Fibroblast of mammary gland (primary cell): Measurements from ENCODE around the gene COPS3.

Experiments
- DNase-seq: peaks from one replicate; pipeline ENCODE4 v3.0.0-alpha.2; 2010; ENCODE audit warnings: low read depth
- H3K4me3 ChIP-seq: 2 replicates; pipeline ENCODE4 v1.5.1; 2011; ENCODE audit warnings: low read depth, mild to moderate bottlenecking, low read length, moderate library complexity; ENCODE audit not compliant: control insufficient read depth
- TF ChIP-seq, protein P1 (sequence below): conservative IDR thresholded peaks from 2 replicates; pipeline ENCODE4 v1.5.1; 2011; ENCODE audit warnings: low read depth, low read length, inconsistent platforms; ENCODE audit not compliant: control insufficient read depth, insufficient read depth

COPS3 gene

GRCh38 chr17:17280613-17281549 lies at the start of gene COPS3:
Gene COPS3 (minus strand): TSS chr17:17281246. CDS start chr17:17281186, 60 bp downstream.
- peak within 1 kb of the TSS; percentile 84 for H3K4me3 ChIP-seq
- DNase-seq: peak; percentile 97
- TF ChIP-seq, protein P1, sequence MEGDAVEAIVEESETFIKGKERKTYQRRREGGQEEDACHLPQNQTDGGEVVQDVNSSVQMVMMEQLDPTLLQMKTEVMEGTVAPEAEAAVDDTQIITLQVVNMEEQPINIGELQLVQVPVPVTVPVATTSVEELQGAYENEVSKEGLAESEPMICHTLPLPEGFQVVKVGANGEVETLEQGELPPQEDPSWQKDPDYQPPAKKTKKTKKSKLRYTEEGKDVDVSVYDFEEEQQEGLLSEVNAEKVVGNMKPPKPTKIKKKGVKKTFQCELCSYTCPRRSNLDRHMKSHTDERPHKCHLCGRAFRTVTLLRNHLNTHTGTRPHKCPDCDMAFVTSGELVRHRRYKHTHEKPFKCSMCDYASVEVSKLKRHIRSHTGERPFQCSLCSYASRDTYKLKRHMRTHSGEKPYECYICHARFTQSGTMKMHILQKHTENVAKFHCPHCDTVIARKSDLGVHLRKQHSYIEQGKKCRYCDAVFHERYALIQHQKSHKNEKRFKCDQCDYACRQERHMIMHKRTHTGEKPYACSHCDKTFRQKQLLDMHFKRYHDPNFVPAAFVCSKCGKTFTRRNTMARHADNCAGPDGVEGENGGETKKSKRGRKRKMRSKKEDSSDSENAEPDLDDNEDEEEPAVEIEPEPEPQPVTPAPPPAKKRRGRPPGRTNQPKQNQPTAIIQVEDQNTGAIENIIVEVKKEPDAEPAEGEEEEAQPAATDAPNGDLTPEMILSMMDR: no peak

- TF ChIP-seq, protein P1: no peak
- no peak overlapping the region for H3K4me3 ChIP-seq
- DNase-seq: no peak
Observed at GRCh38 chr17:17328251-17328650, 47.2 kb upstream of the COPS3 start.

GRCh38 chr17:17326275-17326875 lies 45.3 kb upstream of the COPS3 start:
- no peak overlapping the region for H3K4me3 ChIP-seq
- TF ChIP-seq, protein P1: no peak
- DNase-seq: no peak

GRCh38 chr17:17325816-17326215 lies 44.8 kb upstream of the COPS3 start:
- H3K4me3 ChIP-seq: no peak overlapping the region
- no peak for DNase-seq
- TF ChIP-seq, protein P1: no peak

DNA sequence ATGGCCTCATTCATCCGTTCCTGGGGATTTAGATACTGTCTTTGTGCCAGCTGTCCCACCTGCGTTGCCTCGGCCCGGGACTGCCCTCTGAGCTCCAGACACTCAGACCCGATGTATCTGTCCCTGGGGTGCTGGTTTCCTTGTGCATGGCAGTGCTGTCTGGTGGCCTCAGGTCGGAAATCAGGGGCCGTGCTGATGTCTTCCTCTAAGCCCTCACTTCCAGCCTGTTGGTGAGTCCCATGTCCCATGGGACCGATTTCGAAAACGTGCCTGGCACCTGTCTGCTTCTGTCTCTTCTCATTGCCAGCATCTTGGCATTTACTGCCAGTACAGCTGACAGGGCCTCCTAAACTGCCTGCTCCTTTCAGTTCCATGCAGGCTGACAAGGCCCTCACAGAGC lies 44.2 kb upstream of the COPS3 start:
- TF ChIP-seq, protein P1: no peak
- no peak for DNase-seq
- no peak overlapping the region for H3K4me3 ChIP-seq

- no peak overlapping the region for H3K4me3 ChIP-seq
- TF ChIP-seq, protein P1: no peak
- DNase-seq: no peak
Observed at GRCh38 chr17:17324616-17325015, 43.6 kb upstream of the COPS3 start.
